Stimulated activated CD8-positive, alpha-beta memory T cell treated with anti-CD3 and anti-CD28 coated beads, Interleukin-7, amount 100 ng/mL, for 4 hours (primary cell): ENCODE measurements around the gene SECISBP2L.
"Not testable (repeated sequence)": the region's sequence is repeated elsewhere in the genome, so short reads cannot be mapped to it uniquely, and the experiment has no call there.

Source experiments
- DNase-seq, 2 donors: peaks; one replicate each; pipeline ENCODE4 v3.0.0-alpha.2; 2020; ENCODE audit warnings: low read depth in 2 of 2

SECISBP2L gene

GRCh38 chr15:48999314-48999713, 46.9 kb downstream of the SECISBP2L start:
- DNase-seq: no peak

- DNase-seq: no peak
Observed at GRCh38 chr15:48996276-48996675, 50.0 kb downstream of the SECISBP2L start.

DNA sequence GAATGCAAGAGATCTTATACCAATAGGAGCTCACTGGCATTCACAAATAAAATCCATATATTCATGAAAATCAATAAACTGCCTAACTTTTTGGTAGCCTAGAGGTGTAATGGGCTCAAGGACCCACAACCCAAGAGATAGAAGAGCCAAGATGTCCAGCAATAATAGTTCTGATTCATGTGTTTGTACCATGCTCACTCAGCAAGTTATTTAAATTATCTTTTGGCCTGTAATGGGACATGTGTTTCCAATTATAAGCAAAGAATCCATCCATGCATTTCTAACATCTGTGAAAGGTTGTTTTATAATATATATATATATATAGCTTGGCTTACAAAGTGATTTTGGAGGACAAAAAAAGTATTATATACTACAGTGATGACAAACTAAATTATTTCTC, 52.9 kb downstream of the SECISBP2L start:
- no peak for DNase-seq

- DNase-seq: no peak
Observed at GRCh38 chr15:48992545-48992944, 53.7 kb downstream of the SECISBP2L start.

DNA sequence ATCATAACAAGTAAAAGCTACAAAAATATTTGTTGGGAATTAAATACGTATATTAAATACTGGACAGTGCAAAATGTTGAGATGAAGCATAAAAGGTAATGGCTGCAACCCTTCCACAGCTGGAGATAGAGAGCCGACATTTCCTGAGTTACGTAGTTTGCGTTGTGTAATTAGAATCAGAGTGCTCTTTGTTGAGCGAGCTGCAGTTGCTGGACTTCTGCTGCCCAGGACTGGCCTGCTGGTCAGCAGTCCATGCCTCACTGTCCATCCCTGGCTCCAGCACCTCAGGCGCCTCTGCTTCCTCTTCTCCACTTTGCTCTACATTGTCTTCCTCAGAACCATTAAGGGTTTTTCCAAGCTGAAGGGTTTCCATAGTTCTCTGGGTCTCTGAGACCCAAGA, 54.1 kb downstream of the SECISBP2L start:
- no peak for DNase-seq

DNA sequence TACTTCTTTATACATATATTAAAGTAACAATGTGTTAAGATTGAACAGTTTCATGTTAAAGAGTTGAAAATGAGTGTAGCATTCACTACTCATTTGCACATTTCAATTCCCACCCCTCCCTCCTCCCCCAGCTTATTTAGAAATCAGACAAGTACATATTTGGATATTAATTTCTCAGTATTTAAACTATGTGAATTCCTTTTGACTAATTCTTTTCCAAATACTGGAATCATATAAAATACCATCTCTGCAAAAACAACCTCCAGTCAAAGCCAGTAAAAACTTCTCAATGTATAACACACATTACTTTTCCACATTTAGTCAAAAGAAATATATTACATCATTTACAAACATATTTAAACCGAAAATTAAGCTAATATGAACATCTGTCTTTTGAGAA, 57.1 kb downstream of the SECISBP2L start:
- DNase-seq: no peak

GRCh38 chr15:48987142-48987541, 59.1 kb downstream of the SECISBP2L start:
- DNase-seq: no peak

DNA sequence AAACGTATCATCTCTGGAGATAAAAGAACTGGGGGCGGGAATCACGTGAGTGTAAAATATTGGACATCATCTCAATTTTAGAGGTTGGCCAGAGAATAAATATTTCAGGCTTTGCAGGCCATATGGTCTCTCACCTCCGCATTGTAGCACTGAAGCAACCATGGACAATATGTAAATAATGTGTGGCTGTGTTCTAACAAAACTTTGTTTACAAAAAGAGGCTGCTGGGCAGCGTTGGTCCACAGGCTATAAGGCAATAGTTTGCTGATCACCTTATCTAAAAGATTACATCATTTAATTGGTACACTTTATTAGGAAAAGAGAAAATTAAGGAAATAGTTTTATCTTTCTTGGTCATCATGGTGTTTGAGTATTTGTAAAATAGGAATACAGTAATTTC, 60.0 kb downstream of the SECISBP2L start:
- no peak for DNase-seq

GRCh38 chr15:48985516-48985915, 60.7 kb downstream of the SECISBP2L start:
- DNase-seq: no peak

- no peak for DNase-seq
Observed at GRCh38 chr15:48984811-48985352, 61.4 kb downstream of the SECISBP2L start.

GRCh38 chr15:48984021-48984710, 62.1 kb downstream of the SECISBP2L start:
- DNase-seq: no peak

GRCh38 chr15:48983300-48983699, 62.9 kb downstream of the SECISBP2L start:
- DNase-seq: no peak

DNA sequence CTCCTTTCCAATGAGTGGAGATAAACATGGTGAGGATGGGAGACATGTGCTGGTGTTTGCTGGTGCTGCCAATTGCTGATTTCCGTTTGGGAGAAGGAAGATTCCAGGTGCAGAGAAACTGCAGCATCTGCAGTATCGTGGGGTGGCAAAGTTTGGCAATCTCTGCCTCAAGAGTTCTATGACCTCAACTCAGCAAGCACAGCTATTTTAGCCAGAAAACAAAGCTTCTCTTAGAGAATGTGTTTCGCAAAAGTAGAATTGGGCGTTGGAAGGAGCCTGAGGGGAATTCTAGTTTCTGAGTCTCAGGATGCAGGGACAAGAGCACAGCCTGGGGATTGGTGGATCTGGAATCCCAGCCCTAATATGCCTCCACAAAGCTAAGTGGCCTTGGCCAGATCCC, 64.3 kb downstream of the SECISBP2L start:
- DNase-seq: no peak

DNA sequence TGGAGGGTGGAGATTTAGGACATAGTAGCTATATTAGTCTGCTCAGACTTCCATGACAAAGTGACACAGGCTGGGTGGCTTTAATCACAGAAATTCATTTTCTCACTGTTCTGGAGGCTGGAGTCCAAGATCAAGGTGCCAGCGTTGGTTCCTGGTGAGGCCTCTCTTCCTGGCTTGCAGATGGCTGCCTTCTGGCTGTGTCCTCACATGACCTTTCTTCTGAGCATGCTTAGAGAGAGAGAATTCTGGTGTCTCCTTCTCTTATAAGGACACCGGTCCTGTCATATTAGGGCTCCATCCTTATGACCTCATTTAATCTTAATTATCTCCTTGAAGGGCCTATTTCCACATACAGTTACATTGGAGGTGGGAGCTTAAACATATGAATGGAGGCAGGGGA, 67.6 kb downstream of the SECISBP2L start:
- no peak for DNase-seq

GRCh38 chr15:48976444-48977088, 69.7 kb downstream of the SECISBP2L start:
- DNase-seq: no peak

DNA sequence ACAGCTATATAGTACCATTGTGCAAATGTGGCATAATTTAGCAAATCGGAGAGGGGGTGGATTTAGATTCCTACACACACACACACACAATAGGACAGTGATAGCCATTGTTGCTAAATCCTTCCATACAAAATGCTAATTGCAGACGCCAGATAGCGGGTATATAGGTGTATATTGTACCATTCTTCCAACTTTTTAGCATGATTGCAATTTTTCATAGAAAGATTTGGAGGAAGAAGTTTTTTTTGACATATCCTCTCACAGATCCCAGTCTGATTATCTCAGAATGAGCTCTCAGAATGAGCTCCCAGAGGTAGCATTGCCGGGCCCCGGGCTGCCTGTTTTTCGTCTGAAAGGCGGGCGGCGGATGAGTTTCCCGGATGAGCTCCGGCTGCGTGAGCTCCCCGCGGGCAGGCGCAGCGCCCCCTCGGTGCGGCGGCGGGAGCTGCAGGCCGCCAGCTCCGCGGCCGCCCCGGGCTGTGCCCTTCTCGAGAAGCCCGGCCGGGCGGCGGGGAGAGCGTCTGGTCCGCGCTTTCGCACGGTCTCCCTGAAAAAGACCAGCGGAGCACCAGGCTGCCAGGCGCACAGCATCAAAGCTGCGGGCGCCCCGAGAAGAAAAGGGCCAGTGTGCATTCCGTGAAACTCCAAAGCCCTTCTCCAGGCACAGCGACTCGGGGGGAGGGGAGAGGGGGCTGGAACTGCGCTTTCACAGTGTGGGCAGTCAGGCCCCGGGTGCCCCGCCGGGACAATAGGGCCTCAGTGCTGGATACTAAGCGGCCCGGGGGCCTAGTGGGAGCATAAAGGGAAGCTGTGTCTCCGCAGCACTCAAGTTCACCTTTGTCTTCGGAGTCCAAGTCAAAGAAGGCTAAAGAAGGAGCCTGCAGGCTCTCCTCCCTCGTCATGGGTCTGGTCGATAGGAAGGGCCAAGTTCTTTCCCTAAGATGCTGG, 70.5 kb downstream of the SECISBP2L start:
- peak; percentile 26 to 62 for DNase-seq

DNA sequence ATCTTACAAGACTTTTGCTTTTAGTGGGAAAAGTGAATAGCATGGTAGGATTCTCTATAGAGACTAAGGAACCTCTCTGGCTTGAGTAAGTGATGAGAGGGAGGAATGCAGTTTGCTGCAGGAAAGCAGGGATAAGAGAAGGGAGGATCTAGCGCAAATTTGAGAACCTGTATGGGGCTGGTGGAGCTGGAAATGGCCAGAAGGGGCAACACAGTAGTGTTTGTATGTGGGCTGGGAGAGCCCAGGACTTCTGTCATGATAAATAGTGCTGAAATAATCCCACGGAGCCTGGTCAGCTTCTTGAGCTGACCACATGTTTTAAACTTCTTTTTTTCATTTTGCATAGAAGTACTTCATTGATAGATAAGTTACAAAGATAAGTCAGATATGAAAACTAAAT, 71.4 kb downstream of the SECISBP2L start:
- DNase-seq: no peak

DNA sequence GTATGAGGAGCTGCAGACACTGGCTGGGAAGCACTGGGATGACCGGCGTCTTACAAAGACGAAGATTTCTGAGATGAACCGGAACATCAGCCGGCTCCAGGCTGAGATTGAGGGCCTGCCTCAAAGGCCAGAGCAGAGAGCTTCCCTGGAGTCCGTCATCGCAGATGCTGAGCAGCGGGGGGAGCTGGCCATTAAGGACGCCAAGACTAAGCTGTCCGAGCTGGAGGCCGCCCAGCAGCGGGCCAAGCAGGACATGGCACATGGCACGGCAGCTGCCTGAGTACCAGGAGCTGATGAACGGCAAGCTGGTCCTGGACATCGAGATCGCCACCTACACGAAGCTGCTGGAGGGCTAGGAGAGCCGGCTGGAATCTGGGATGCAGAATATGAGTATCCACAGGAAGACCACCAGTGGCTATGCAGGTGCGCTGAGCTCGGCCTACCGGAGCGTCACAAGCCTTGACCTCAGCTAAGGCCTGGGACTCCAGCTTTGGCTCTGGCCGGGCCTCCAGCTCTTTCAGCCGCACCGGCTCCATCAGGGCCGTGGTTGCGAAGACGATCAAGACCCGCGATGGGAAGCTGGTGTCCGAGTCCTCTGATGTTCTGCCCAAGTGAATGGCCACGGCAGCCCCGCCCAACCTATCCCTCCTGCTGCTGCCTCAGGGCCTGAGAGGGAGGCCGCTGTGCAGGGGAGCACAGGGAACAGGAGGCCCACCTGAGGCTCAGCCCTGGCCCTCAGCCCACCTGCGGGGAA, 73.3 kb downstream of the SECISBP2L start:
- DNase-seq: no peak

- DNase-seq: not testable (repeated sequence)
Observed at GRCh38 chr15:48970926-48971325, 75.3 kb downstream of the SECISBP2L start.

- no peak for DNase-seq
Observed at GRCh38 chr15:48968066-48968465, 78.2 kb downstream of the SECISBP2L start.

GRCh38 chr15:48967336-48967735, 78.9 kb downstream of the SECISBP2L start:
- DNase-seq: no peak
